GM04503 (cell line): ENCODE measurements around the gene AMTN.

Source experiments
- DNase-seq: peaks from one replicate; pipeline ENCODE4 v3.0.0-alpha.2; 2012; ENCODE audit warnings: low read depth

AMTN gene

GRCh38 chr4:70559924-70560323, 41.6 kb downstream of the AMTN start:
- no peak for DNase-seq

GRCh38 chr4:70564033-70564432, 45.7 kb downstream of the AMTN start:
- no peak for DNase-seq

GRCh38 chr4:70570796-70571195, 52.4 kb downstream of the AMTN start:
- no peak for DNase-seq

GRCh38 chr4:70571772-70572171, 53.4 kb downstream of the AMTN start:
- DNase-seq: no peak

- DNase-seq: no peak
Observed at GRCh38 chr4:70575964-70576363, 57.6 kb downstream of the AMTN start.

GRCh38 chr4:70577220-70577927, 59.0 kb downstream of the AMTN start:
- no peak for DNase-seq

GRCh38 chr4:70581980-70582379, 63.6 kb downstream of the AMTN start:
- DNase-seq: no peak
